HG03520 (cell line): ENCODE results near the gene CACUL1.
"Not testable (repeated sequence)": the region's sequence is repeated elsewhere in the genome, so short reads cannot be mapped to it uniquely, and the experiment has no call there.

Experiments
- ATAC-seq: cut with Tn5 transposase; IDR thresholded peaks from one replicate; pipeline ENCODE4 v1.9.1; 2021; ENCODE audit warnings: mild to moderate bottlenecking, moderate library complexity; ENCODE audit not compliant: unreplicated experiment

The CACUL1 gene

GRCh38 chr10:118769898-118770600, 15.3 kb upstream of the CACUL1 start:
- ATAC-seq: no peak

- no peak for ATAC-seq
These were observed 13.5 kb upstream of the CACUL1 start for GRCh38 chr10:118768041-118768919.

GRCh38 chr10:118767297-118768040, 12.7 kb upstream of the CACUL1 start:
- no peak for ATAC-seq

- no peak for ATAC-seq
These were observed 9.4 kb upstream of the CACUL1 start for GRCh38 chr10:118764195-118764594.

GRCh38 chr10:118763202-118763988, 8.6 kb upstream of the CACUL1 start:
- ATAC-seq: no peak

- ATAC-seq: no peak
These were observed 5.5 kb upstream of the CACUL1 start for GRCh38 chr10:118760265-118760664.

GRCh38 chr10:118758449-118758848, 3.7 kb upstream of the CACUL1 start:
- no peak for ATAC-seq

GRCh38 chr10:118754229-118754555, 578 bp downstream of the CACUL1 start:
- ATAC-seq: peak; percentile 20

GRCh38 chr10:118753331-118754228, 1.2 kb downstream of the CACUL1 start:
- no peak for ATAC-seq

- no peak for ATAC-seq
These were observed 2.4 kb downstream of the CACUL1 start for GRCh38 chr10:118752409-118752808.

- ATAC-seq: no peak
These were observed 3.5 kb downstream of the CACUL1 start for GRCh38 chr10:118751265-118751664.

- no peak for ATAC-seq
These were observed 6.7 kb downstream of the CACUL1 start for GRCh38 chr10:118748041-118748440.

GRCh38 chr10:118746246-118746645, 8.5 kb downstream of the CACUL1 start:
- no peak for ATAC-seq

- no peak for ATAC-seq
These were observed 9.7 kb downstream of the CACUL1 start for GRCh38 chr10:118745056-118745455.

GRCh38 chr10:118744346-118744918, 10.3 kb downstream of the CACUL1 start:
- not testable (repeated sequence) for ATAC-seq

GRCh38 chr10:118742782-118743181, 12.0 kb downstream of the CACUL1 start:
- no peak for ATAC-seq

GRCh38 chr10:118742032-118742431, 12.7 kb downstream of the CACUL1 start:
- no peak for ATAC-seq

- ATAC-seq: no peak
These were observed 16.4 kb downstream of the CACUL1 start for GRCh38 chr10:118738406-118738805.

GRCh38 chr10:118737603-118738302, 17.0 kb downstream of the CACUL1 start:
- no peak for ATAC-seq
